Measurements from ENCODE around the gene SHH.

Gene SHH

DNA sequence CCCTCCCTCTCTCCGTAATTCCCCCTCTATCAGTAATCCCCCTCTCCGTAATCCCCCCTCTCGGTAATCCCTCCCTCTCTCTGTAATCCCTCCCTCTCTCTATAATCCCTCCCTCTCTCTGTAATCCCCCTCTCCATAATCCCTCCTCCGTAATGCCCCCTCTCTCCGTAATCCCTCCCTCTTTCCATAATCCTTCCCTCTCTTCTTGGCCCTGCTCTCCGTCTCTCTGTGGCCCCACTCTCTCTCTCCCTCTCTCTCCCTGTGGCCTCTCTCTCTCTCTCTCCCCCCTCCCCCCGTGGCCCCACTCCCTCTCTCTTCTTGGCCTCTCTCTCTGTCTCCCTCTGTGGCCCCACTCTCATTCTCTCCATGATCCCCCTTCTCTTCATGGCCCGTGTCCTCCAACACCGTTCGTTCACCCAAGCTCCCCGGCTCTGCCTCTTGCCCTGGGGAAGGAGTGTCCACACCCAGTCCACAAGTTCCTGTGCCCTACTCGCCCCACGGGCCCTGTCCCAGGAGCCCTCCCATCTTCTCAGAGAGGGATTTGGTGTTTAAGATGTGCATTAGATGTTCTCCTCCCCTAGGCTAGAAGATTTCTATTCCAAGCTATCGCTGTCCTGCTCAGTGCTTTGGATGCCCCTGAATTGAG lies 19.8 kb downstream of the SHH start:
- no peak for DNase-seq (ENCODE audit: low read depth)

DNA sequence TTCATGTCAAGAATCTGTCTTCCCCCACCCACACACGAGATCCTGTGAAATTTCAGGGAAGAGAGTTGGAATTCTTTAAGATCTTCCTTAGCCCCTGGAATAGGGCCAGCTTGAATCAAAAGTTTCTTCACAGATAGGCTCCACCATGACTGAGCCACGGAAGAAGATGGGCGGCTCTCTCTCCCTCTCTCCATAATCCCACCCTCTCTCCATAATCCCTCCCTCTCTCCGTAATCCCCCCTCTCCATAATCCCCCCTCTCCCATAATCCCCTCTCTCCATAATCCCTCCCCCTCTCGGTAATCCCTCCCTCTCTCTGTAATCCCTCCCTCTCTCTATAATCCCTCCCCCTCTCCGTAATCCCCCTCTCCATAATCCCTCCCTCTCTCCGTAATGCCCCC lies 20.4 kb downstream of the SHH start:
- DNase-seq (ENCODE audit: low read depth) = no peak

- DNase-seq (ENCODE audit: low read depth) = no peak
Observed at GRCh38 chr7:155791214-155791737, 21.0 kb downstream of the SHH start.

DNA sequence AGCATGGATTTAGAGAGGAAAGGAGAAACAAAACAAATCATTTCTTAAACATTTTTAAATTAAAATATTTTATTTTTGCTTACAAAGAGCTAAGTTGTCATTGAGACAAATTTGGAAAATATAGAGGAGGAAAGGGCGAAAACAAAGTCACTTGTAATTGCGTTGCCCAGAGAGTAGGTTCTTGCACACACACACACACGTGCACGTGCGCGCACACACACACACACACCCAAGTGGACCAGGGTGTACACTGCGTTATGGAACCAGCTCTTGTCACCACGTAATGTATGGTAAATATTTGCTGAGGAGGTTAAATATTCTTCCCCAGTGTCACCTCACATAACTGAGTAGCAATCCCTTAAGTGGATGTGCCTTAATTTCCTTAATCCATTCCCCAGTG lies 21.6 kb downstream of the SHH start:
- no peak for DNase-seq (ENCODE audit: low read depth)

DNA sequence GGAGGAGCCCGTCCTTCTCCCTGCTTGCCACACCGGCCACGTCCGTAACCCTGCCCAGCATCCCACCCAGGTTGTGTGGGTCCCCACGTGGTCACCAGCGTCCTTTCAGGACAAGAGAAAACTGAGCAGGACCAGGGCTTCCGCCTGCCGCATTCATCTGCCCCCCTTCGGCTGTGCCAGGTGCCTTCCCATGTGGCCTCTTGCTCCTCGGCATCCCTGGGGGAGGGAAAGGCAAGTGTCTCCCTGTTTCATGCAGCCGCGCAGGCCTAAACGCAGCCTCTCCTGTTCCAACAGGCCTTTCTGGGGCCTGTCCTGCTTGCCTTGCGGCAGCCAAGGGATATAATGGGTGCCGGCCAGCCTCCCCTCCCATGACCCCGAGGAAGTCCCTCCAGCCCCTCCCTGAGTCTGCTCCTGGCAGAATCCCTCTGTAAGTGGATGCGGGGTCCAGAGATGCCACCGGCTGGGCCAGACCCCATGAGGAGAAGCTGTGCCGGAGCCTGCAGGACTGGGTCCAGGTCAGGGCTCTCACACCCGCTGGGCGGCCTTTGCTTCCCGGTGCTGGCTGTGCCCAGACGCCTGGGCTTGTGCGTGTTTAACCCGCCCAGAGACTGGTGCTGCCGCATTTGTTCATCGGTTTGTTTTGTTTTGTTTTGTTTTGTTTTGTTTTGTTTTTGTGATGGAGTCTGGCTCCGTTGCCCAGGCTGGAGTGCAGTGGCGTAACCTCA lies 23.1 kb downstream of the SHH start:
- DNase-seq (ENCODE audit: low read depth) = no peak

- no peak for DNase-seq (ENCODE audit: low read depth)
Observed at GRCh38 chr7:155788616-155789000, 23.7 kb downstream of the SHH start.

DNA sequence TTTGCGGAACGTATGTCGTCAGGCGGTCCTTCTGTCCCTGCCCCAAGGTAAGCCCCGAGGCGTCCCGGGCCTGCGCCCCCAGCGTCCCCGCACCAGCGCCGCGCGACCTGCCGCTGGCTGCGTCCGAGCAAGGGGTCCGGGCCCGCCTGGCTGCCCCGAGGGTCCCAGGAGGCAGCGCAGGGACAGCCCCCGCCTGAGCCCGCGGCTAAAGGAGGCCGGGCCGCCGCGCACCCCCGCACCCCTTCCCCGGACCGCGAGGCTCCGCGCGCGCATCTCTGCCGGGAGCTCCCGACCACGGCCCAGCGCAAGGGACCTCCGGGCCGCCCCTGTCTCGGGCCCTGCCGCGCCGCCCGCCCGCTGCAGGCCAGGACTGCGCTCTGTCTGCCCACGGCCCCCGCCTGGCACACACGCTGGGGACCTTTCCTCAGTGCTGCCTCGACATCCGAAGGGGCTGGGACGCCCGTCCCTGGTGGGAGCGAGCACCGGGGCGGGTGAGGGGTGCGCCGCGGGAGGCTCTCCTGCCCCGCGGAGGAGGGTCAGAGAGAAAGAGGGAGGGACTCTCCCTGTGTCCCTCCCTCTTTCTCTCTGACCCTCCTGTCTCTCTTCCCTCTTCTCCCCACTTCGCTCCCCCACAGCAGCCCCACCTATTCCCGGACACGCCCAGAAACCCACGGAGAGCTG lies 25.0 kb downstream of the SHH start:
- DNase-seq (ENCODE audit: low read depth) = no peak

DNA sequence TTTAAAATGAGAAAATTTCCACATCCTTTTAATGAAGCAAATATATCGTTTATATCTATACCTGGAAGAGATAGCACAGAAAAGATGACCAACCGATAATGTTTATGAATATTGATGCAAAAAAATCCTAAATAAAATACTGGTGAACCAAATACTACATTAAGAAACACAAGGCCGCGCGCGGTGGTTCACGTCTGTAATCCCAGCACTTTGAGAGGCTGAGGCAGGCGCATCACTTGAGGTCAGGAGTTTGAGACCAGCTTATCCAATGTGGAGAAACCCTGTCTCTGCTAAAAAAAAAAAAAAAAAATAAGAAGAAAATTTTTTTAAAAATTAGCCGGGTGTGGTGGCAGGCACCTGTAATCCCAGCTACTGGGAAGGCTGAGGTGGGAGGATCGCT lies 25.8 kb downstream of the SHH start:
- no peak for DNase-seq (ENCODE audit: low read depth)

DNA sequence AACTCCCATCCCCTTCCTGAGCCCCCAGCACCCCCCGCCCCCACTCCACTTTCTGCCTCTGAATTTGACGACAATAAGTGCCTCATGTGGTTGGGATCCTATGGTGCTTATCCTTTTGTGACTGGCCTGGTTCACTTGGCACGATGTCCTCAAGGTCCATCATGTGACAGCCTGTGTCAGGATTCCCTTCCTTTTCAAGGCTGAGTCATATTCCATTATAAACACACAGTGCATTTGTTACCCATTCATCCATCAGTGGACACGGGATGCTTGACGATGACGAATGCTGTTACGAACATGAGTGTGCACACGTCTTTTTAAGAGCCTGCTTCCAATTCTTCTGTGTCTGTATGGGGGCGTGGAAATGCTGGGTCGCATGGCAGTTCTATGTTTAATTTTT lies 26.7 kb downstream of the SHH start:
- DNase-seq (ENCODE audit: low read depth) = no peak

GRCh38 chr7:155782466-155782865 lies 29.8 kb downstream of the SHH start:
- DNase-seq (ENCODE audit: low read depth) = no peak

DNA sequence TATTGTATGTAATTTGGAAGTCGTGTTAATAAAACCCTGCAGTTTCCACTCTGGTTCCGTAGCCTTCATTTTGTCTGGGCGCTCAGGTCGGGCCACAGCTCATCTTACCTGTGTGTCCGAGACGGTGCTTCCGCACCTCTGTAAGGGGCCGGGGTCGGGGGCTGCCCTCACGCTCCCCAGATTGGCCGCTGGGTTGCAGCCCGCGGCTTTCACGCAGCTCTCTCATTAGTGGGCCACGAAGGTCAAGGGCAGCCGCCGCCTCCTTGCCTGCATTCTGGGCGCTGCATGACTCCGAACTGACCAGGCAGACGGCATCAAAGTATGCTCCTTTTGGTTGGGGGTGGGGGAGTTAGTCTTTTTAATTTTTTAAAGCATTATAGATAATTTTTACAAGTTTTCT lies 30.8 kb downstream of the SHH start:
- no peak for DNase-seq (ENCODE audit: low read depth)

- DNase-seq (ENCODE audit: low read depth) = no peak
Observed at GRCh38 chr7:155780884-155781283, 31.4 kb downstream of the SHH start.

DNA sequence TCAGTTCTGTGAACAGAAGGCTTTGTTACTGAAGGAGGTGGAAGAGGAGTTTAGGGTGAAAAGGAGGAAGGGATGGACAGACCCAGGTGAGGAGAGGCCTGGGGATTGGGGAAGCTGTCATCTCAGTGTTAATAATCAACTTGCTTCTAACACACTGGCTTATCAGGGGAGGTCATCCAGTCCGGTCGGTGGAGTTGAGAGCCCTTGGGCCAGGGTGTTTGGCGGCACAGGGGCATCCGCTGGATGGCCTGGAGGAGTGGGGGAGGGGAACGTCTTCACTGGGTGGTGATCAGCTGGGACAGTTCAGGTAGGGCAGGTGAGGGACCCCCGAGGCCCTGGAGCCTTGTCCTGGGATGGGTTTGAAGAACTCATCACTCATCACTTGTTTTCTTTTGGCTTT lies 33.9 kb downstream of the SHH start:
- no peak for DNase-seq (ENCODE audit: low read depth)

DNA sequence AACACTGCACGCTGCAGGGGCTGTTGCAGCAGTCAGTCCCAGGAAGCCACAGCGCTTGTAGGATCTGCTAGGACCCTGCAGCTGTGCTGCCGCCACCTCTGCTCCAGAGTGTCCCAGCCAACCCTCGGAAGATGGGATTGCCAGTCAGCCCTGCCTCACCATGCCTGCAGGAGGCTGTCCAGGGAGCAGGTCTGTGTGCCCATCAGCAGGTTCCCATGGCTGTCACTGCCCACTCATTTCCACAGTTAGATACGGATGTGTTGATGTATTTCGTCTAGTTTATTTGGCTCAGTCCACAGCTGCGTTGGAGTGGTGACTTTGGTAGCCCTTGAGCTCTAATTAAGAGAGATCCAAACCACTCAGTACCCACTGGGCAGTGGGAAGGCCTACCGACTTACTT lies 35.7 kb downstream of the SHH start:
- no peak for DNase-seq (ENCODE audit: low read depth)

- no peak for DNase-seq (ENCODE audit: low read depth)
Observed at GRCh38 chr7:155775691-155776090, 36.6 kb downstream of the SHH start.

GRCh38 chr7:155774947-155775346 lies 37.3 kb downstream of the SHH start:
- no peak for DNase-seq (ENCODE audit: low read depth)

DNA sequence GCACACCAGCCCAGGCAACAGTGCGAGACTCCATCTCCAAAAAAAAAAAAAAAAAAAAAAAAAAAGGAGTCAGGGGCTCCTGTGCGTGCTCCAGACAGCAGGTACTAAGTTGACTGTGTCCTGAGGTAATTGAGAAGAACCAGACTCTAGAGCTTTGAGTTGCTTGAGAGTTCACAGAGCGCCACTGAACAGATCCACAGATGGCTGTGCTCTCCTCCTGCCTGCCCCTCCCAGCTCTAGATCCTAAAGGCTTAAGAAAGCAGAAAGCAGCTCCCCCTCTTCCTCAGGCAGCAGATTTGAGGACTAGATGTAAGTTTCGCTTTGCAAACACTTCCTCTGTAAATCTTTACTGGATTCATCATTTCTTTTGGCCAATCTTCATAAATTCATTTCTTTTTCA lies 38.7 kb downstream of the SHH start:
- no peak for DNase-seq (ENCODE audit: low read depth)

GRCh38 chr7:155770241-155770640 lies 42.0 kb downstream of the SHH start:
- DNase-seq (ENCODE audit: low read depth) = no peak

DNA sequence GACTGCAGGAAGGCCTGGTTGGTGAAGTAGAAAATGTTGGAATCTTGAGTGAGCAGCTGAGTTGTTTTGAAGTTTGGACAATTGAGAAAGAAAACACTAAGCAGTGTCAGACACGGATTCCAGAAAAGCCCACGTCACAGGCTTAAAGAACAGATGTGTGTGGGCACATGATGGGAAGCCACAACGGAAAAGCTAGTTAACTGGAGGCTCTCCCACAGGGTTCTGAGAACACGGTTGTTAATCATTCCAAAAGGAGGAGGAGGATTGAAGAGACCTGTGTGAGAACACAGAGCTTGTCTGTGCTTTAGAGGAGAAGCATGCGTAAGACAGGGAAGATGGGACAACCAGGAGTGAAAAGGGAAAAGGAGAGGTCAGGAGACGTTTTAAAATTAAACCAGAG lies 42.6 kb downstream of the SHH start:
- DNase-seq (ENCODE audit: low read depth) = no peak

GRCh38 chr7:155766966-155767916 lies 45.0 kb downstream of the SHH start:
- DNase-seq (ENCODE audit: low read depth) = no peak

DNA sequence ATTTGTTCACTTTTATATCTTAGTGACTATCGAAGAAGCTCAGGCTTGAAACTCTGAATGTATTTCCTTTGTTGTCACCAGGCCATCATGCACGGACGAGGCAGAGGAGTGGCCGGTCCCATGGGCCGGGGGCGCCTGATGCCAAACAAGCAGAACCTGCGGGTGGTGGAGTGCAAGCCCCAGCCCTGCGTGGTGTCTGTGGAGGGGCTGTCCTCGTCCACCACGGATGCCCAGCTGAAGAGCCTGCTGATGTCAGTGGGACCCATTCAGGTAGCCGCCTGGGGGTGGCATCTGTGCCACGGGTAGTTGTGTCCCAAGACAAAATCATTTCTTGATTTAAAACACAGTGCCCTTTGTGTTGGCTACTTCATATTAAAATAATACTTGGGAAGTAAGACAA lies 45.9 kb downstream of the SHH start:
- no peak for DNase-seq (ENCODE audit: low read depth)

GRCh38 chr7:155765458-155765857 lies 46.8 kb downstream of the SHH start:
- no peak for DNase-seq (ENCODE audit: low read depth)
